HG02938 (cell line): ENCODE data around the gene NOVA2.

Source experiments
- ATAC-seq: cut with Tn5 transposase; IDR thresholded peaks from one replicate; pipeline ENCODE4 v1.9.1; 2021; ENCODE audit warnings: mild to moderate bottlenecking, moderate library complexity; ENCODE audit not compliant: unreplicated experiment

Gene NOVA2

GRCh38 chr19:45967246-45967645 is 6.4 kb downstream of the NOVA2 start:
- ATAC-seq = no peak

- no peak for ATAC-seq
Observed at GRCh38 chr19:45962021-45962420, 11.6 kb downstream of the NOVA2 start.

GRCh38 chr19:45960595-45961235 is 12.9 kb downstream of the NOVA2 start:
- ATAC-seq = no peak

GRCh38 chr19:45959517-45960025 is 14.1 kb downstream of the NOVA2 start:
- no peak for ATAC-seq

- no peak for ATAC-seq
Observed at GRCh38 chr19:45958769-45959516, 14.7 kb downstream of the NOVA2 start.

GRCh38 chr19:45958320-45958719 is 15.3 kb downstream of the NOVA2 start:
- ATAC-seq = no peak

GRCh38 chr19:45955905-45956608 is 17.6 kb downstream of the NOVA2 start:
- ATAC-seq = no peak

- no peak for ATAC-seq
Observed at GRCh38 chr19:45954156-45954555, 19.5 kb downstream of the NOVA2 start.

GRCh38 chr19:45953676-45954075 is 20.0 kb downstream of the NOVA2 start:
- no peak for ATAC-seq

GRCh38 chr19:45952686-45953505 is 20.8 kb downstream of the NOVA2 start:
- ATAC-seq = no peak

GRCh38 chr19:45952341-45952685 is 21.4 kb downstream of the NOVA2 start:
- ATAC-seq = no peak

GRCh38 chr19:45947926-45948325 is 25.7 kb downstream of the NOVA2 start:
- no peak for ATAC-seq

- ATAC-seq = no peak
Observed at GRCh38 chr19:45940515-45940805, 33.2 kb downstream of the NOVA2 start.

- no peak for ATAC-seq
Observed at GRCh38 chr19:45939792-45940514, 33.7 kb downstream of the NOVA2 start.

GRCh38 chr19:45938733-45939319 is 34.8 kb downstream of the NOVA2 start:
- ATAC-seq = no peak

- no peak for ATAC-seq
Observed at GRCh38 chr19:45935267-45935666, 38.4 kb downstream of the NOVA2 start.

- ATAC-seq = no peak
Observed at GRCh38 chr19:45934551-45935230, 39.0 kb downstream of the NOVA2 start.

GRCh38 chr19:45933759-45934158 is 39.9 kb downstream of the NOVA2 start:
- no peak for ATAC-seq

GRCh38 chr19:45931055-45931454 is 42.6 kb downstream of the NOVA2 start:
- no peak for ATAC-seq

- ATAC-seq = no peak
Observed at GRCh38 chr19:45929247-45929646, 44.4 kb downstream of the NOVA2 start.
